ENCODE results near the gene HIVEP2.

Gene HIVEP2

DNA sequence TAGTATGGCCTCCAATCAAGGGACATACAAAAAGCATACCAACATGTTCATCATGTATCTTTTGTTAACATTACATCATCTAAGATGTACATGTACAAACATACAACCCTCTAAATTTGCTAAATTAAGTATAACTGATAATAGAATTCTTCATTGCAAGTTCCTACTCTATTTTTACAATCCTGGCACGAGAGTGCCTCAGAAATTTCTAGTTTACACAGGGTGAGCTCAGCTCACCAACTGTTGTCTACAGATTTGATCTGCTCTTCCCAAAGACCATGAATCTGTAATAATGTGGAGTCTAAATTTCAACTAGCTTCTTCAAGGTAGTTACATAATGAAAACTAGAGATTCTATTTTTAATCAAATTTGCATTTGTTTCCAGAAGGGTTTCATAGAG is 179.7 kb downstream of the HIVEP2 start:
- no peak for DNase-seq

DNA sequence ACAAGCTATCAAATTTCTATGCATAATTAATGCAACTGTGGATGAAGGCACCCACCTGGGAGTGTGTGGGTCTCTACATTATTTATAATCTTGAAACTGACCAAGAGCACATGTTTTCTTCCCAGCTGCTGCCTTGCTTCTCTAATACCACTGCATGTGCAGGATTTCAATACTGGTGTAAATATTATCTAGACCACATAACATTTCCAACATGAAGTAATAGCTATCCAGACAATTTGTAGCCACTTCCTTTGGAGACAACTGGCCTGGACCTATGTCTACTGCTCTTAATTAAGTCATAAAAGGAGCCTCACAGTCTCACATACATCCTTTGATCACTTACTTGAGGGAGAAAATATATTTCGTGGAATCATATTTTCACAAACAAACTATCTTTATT is 180.7 kb downstream of the HIVEP2 start:
- DNase-seq = no peak

GRCh38 chr6:142763205-142763604 is 181.8 kb downstream of the HIVEP2 start:
- no peak for DNase-seq

- DNase-seq = no peak
These were observed 183.2 kb downstream of the HIVEP2 start for GRCh38 chr6:142761756-142762155.

DNA sequence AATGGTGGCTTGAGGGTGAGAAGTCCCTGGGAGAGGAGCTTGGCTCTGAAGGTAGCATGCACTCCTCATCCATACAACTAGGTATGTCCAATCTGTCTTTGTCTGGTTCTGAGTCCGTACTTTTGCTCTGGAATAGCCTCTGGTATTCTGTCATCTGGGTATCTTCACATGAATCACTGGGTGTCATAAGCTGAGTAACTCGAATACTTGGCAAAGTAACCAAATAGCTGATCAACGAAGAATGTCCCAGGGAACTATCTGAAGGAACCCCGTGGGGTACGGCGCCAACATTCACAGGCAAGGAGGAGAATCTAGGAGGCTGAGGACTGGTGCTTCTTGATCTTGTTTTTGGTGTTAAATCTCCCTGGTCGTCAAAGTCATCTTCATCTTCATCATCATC is 184.8 kb downstream of the HIVEP2 start:
- DNase-seq = no peak

- DNase-seq = no peak
These were observed 186.3 kb downstream of the HIVEP2 start for GRCh38 chr6:142758629-142759025.

DNA sequence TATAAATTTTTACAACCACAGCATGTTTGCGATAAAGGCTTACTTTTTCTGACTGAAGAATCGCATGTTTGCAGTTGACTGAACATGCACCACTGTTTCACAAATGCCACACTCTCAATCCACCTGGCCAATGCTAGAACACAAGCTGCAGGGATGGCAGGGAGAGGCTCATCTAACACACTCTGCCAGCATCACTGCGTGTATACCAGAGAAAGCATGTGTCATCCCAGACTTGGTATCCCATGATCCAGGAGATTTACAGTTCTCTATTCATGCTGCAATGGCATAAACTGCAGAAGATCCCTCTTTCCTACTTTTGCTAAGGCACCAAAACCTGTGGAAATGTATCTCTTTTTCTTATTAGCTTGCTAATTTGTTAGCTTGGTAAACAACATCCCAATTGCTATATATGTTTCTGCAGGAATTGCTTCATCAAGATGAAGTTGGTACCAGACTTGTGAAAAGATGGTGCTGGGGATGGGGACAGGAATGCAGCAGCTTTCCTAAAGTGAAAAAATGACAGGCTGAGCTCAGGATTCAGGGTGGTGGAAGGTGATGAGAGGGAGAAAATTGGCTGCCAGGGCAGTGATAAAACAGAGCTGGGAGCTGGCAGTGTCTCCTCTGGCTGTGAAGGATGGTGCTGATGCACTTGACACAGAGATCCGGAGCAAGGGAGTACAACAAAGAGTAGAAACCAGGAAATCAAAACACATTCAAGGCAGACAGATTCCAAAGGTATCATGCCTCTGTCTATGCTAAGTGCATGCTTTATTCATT is 186.9 kb downstream of the HIVEP2 start:
- no peak for DNase-seq

- no peak for DNase-seq
These were observed 188.8 kb downstream of the HIVEP2 start for GRCh38 chr6:142756215-142756630.

DNA sequence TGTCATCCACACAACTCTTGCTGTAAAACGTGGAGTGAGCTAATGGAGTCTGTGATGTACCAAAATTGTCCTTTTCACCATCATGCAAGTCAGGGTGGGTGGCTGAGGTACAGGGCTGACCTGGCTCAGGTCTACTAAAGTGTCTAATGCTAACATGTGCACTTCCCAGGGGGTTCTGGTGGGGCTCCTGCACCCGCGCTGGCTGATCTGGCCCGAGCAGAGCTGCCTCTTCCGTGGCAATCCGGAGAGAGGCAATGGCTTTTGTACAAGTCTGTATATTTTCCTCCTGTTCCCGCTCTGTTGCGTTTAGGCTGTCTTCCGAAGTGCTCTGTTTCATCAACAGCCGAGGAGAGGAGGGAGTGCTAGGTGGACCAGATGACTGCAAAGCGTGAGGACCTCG is 191.8 kb downstream of the HIVEP2 start:
- DNase-seq = no peak

- no peak for DNase-seq
These were observed 192.6 kb downstream of the HIVEP2 start for GRCh38 chr6:142752348-142752747.

- no peak for DNase-seq
These were observed 193.5 kb downstream of the HIVEP2 start for GRCh38 chr6:142751452-142751851.

DNA sequence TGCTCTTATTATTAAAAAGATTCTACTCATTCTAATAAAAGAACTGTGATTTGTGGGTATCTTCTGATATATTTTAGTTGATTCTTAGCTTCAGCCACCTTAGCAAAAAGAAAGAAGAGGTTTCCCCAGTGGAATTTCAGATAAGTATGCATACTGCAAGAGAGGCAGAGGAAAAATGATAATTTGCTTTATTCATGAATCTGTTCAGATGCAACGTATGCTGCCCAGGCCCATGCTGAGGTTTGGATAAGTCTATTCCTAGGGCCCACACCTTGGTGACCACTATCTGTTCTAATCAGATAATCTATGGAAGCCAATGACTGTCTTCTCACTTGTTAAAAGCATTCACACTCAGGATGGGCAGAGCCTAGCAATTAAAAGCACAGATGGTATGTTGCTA is 194.0 kb downstream of the HIVEP2 start:
- DNase-seq = no peak

DNA sequence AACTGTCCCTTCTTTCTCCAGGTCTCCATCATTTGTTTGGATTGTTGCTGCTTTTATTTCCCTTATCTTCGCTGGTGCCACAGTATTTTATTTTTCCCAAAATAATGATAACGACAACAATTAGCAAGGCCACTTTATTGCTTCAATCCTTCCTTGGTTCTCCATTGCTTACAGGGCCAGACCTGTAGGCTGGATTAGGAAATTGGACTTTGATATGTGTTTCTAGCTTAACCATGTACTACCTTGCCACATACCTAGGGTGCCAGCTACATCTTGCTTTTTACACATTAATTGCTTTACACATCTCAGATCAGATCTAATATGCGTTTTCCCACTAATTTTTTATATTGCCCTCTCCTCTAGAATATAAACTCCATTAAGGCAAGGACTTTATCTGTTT is 195.4 kb downstream of the HIVEP2 start:
- DNase-seq = no peak

- peak; percentile 7 for DNase-seq
These were observed 198.5 kb downstream of the HIVEP2 start for GRCh38 chr6:142746524-142746923.

- no peak for DNase-seq
These were observed 200.1 kb downstream of the HIVEP2 start for GRCh38 chr6:142744836-142745235.

DNA sequence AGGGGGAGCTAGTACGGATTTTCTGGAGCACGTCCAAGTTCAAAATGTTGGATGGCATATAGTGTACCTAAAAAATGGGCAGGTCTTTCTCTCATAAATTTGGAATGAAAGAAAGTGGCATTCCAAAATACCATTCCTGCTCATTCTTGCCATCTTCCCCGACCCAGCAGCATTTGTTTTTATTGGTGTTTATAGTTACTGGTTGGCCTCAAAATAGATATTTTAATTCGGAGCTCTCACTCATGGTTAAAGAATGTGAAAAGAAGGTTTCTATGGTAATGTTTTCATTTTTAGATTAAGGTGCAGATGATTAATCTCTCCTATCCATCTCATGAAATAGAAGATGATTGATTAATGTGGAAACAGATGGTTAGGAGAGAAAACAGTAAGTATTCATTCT is 204.5 kb downstream of the HIVEP2 start:
- no peak for DNase-seq

GRCh38 chr6:142738731-142739130 is 206.2 kb downstream of the HIVEP2 start:
- DNase-seq = no peak

GRCh38 chr6:142738035-142738396 is 207.0 kb downstream of the HIVEP2 start:
- no peak for DNase-seq

DNA sequence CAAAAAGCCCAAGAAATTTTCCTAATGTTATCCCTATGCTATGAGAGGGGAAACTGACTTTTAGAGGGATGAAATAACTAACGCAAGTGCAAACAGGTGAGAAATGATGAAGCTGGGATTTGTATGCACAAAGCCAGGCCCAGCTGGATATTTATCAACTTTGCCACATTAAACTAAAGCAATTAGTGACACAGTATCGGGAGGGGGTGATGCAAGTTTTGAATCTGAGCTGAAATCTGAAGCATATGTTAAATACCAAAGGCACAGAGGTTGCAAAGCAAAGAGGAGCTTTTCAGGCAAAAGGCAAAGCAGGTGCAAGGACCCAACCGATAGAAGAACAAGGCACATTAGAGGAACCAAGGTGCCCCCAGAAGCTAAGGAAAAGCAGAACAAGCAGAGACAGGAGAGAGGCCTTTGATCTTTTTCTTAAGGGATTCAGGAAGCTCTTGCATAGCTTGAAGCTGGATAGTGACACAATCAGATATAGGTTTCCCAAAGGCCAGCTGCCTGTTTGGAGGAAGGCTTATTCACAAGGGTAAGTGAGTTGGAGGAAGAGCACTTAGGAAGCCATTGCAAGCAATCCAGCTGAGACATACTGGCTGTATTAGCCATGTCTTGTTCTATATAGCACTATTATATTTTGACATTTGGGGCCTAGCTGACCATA is 207.5 kb downstream of the HIVEP2 start:
- DNase-seq = no peak

- no peak for DNase-seq
These were observed 209.8 kb downstream of the HIVEP2 start for GRCh38 chr6:142735204-142735603.

GRCh38 chr6:142732790-142733189 is 212.2 kb downstream of the HIVEP2 start:
- no peak for DNase-seq

- DNase-seq = no peak
These were observed 213.4 kb downstream of the HIVEP2 start for GRCh38 chr6:142731611-142732010.

- no peak for DNase-seq
These were observed 215.4 kb downstream of the HIVEP2 start for GRCh38 chr6:142729618-142730017.

GRCh38 chr6:142728910-142729481 is 216.0 kb downstream of the HIVEP2 start:
- DNase-seq = no peak
